ENCODE data around the gene DUSP12.
A peak's percentile ranks its signal among the peaks of the same experiment; 100 is the strongest.
"Not testable (repeated sequence)": the region's sequence is repeated elsewhere in the genome, so short reads cannot be mapped to it uniquely, and the experiment has no call there.

Gene DUSP12

GRCh38 chr1:161749509-161750407 lies at the start of gene DUSP12:
TSS of gene DUSP12 (plus strand) at chr1:161749786. CDS start at chr1:161749802, 16 bp downstream.
- DNase-seq = peak; percentile 75 to 86

- no peak for DNase-seq
Observed at GRCh38 chr1:161702250-161702649, 47.3 kb upstream of the DUSP12 start.

- DNase-seq = no peak
Observed at GRCh38 chr1:161705537-161705936, 44.0 kb upstream of the DUSP12 start.

GRCh38 chr1:161706113-161706481 lies 43.5 kb upstream of the DUSP12 start:
- DNase-seq = no peak

GRCh38 chr1:161706482-161707347 lies 42.9 kb upstream of the DUSP12 start, which contains the start of gene FCRLA:
TSS of gene FCRLA (plus strand) at chr1:161707229. CDS start at chr1:161707265, 36 bp downstream.
- no peak for DNase-seq

GRCh38 chr1:161707503-161707902 lies 42.1 kb upstream of the DUSP12 start:
- no peak for DNase-seq

GRCh38 chr1:161709373-161709772 lies 40.2 kb upstream of the DUSP12 start:
- no peak for DNase-seq

- DNase-seq = no peak
Observed at GRCh38 chr1:161710560-161710959, 39.0 kb upstream of the DUSP12 start.

GRCh38 chr1:161718559-161719324 lies 30.8 kb upstream of the DUSP12 start:
- no peak for DNase-seq

GRCh38 chr1:161719325-161719611 lies 30.3 kb upstream of the DUSP12 start:
- no peak for DNase-seq

GRCh38 chr1:161720422-161720821 lies 29.2 kb upstream of the DUSP12 start:
- DNase-seq = no peak

GRCh38 chr1:161720956-161721737 lies 28.4 kb upstream of the DUSP12 start, which contains the start of gene FCRLB:
TSS of gene FCRLB (plus strand) at chr1:161721544. CDS start at chr1:161722673, 1,129 bp downstream.
- DNase-seq = no peak

- no peak for DNase-seq
Observed at GRCh38 chr1:161721738-161722343, 27.7 kb upstream of the DUSP12 start.

- DNase-seq = no peak
Observed at GRCh38 chr1:161722406-161722805, 27.2 kb upstream of the DUSP12 start.

- DNase-seq = no peak
Observed at GRCh38 chr1:161723459-161724141, 26.0 kb upstream of the DUSP12 start.

GRCh38 chr1:161725258-161725907 lies 24.2 kb upstream of the DUSP12 start:
- not testable (repeated sequence) for DNase-seq

- DNase-seq = no peak
Observed at GRCh38 chr1:161725908-161726472, 23.6 kb upstream of the DUSP12 start.

GRCh38 chr1:161726473-161727255 lies 22.9 kb upstream of the DUSP12 start:
- DNase-seq = no peak

GRCh38 chr1:161727256-161727924 lies 22.2 kb upstream of the DUSP12 start:
- peak in 1 of 2 experiments; percentile 4 for DNase-seq

All from cerebellar nuclear complex (tissue), 1 donor.